Measurements from ENCODE around the gene RAB7B.

The RAB7B gene

DNA sequence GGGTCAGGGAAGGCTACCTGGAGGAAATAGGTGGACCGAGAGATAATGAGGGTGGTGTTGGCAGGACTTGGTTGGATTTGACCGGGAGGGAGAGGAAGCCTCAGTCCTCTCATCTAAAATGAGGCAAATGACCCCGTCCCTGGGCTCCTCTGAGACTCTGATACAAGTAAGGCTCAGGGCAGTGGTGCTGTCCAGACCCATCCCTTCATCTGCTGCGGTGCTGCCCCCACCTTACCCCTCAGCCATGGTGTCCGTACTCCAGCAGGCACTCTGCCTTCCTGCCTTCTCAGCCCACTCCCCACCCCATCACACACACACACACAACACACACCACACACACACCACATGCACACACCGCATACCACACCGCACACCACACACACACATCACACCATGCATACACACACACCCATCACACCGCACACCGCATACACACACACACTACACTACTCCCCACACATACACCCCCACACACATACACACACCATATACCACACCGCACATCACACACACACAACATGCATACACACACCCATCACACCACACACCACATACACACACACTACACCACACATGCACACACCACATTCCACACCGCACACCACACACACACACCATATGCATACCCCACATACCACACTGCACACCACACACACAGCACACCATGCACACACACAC, 30.6 kb downstream of the RAB7B start:
- peak; percentile 42 for DNase-seq

DNA sequence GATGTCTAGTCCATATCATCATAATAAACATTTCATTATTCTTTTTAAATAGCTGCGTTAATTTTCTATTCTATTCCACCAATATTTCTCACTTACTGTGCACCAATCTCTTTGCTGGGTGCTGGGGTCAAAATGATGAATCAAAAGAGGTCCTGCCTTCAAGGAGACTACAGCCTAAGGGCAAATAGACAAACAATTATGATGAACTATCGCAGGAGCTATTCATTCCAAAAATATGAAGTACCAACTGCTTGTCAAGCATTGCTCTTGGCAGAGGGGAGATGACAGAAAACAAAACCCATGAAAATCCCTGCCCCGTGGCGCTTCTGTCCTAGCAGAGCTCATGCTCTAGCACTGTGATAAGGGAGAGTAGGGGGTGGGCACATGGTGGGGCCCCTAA, 31.1 kb downstream of the RAB7B start:
- DNase-seq = no peak

DNA sequence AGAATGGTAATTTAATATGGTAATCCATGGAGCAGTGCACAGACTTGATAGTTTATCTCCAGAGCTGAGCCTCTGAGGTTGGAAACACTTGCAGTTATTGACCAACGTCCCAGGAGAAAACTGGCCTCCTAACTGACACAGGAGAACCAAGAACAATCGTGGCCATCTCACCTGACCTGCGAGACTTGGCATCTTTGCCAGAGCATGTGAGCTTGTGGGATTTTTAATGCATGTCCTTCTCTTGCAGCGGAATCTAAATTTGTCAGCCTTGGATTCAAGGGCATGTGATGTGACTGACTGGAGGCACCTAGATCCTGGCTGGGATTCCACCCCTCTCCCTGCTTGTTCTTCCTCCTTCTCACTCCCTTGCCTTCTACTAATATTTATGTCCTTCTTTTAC, 32.1 kb downstream of the RAB7B start:
- DNase-seq = no peak

DNA sequence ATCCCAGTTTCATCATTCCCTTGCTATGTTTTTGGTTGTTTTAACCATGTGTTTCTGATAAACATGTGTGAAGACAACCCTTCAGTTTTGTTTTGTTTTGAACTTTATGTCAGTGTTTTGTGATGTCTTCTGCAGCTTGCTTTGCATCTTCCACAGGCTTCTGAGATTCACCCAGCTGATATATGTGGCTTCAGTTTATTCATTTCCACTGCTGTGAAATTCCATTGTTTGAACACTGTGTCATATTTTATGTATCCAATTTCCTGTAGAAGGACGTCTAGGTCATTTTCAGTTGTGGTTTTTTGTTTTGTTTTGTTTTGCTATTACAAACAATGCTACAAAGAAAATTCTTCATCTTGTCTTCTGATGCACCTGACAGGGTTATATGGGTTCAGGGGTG, 32.7 kb downstream of the RAB7B start:
- no peak for DNase-seq

DNA sequence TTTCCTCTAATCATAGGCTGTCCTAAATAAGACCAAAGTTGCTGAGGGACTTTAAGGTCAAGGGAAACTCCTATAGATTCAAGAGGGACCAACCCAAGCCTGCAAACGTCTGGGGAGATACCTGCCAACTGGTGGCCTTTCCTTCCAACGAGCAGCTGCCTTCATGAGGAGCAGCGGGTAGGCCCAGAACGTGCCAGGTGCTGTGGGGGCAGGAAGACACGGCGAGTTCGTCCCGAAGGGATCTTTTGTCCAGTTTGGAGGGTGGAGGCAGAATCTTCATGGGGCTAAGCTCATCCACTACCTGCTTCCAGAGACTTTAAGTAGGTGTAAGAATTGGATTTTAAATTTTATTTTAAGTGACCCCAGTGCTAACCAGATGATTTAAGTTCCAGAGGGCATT, 34.0 kb downstream of the RAB7B start:
- no peak for DNase-seq

DNA sequence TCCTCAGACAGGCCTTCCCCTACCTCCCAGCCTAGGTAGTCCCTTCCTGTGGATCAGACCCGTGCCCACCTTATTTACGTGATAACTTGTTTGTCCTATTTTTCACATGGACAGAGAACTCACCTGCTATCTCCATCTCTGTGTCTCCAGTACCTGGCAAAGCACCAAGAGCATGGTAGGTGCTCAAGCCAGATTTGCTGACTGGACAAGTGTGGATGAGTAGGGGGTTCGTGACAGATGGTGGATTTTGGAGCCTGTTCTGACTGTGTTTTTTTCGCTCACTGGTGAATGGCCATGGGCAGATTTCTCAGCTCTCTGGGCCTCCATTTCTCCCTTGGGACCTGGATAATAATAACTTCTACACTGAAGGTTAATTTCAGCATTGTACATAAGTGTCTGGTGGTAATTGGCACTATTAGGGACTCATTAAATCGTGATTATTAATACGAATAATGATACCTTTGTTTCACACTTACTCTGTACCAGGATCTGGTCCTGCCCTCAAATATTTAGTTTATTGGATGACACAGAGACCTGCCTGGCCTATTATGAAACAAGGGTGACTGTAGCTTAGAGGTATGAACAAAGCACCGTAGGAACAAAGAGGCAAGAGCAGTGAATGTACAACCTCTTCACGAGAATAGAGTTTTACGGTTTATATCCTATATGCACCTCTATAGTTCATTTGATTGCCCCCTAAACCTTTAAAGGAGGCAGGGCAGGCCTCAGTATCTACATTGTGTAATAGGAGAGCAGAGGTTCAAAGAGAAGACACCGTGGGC, 35.5 kb downstream of the RAB7B start:
- DNase-seq = no peak

DNA sequence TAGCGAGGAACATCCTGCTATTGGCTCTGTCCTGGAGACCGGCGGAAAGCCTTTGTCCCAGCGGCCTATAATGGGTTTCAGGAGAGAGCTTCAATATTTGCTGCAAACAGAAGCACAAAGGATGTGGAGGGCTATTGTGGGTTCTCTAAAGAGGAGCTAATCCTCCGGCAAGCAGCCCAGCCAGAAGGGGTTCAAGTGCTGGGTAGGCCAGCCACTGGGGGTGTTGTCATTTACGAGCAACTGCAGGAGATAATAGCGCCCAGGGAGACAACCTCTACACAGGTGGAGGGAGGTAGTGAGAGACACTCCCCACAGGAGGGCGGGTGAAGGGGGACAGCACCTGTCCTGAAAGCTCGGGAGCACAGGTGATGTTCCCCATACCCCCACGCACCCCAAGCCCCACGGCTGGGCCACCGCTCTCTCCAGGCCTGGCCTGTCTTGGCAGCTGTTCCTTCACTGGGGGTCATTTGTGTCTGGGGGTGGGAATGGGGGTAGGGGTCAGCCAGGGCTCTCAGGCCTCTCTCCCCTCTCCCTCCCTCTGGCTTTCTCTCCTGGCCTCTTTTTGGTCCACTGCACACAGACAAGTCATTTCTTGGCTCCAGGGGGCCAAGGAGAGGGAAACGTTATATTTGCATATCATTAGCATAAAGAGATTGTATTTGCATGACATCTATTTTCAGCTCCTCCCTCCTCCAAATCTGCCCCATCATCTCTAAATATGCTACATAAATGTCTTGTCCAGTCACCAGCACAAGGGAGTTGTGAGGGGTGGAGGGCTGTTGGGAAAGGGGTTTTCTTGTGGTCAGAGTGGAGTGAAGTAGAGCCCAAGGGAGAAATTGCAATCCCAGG, 37.9 kb downstream of the RAB7B start:
- DNase-seq = no peak

DNA sequence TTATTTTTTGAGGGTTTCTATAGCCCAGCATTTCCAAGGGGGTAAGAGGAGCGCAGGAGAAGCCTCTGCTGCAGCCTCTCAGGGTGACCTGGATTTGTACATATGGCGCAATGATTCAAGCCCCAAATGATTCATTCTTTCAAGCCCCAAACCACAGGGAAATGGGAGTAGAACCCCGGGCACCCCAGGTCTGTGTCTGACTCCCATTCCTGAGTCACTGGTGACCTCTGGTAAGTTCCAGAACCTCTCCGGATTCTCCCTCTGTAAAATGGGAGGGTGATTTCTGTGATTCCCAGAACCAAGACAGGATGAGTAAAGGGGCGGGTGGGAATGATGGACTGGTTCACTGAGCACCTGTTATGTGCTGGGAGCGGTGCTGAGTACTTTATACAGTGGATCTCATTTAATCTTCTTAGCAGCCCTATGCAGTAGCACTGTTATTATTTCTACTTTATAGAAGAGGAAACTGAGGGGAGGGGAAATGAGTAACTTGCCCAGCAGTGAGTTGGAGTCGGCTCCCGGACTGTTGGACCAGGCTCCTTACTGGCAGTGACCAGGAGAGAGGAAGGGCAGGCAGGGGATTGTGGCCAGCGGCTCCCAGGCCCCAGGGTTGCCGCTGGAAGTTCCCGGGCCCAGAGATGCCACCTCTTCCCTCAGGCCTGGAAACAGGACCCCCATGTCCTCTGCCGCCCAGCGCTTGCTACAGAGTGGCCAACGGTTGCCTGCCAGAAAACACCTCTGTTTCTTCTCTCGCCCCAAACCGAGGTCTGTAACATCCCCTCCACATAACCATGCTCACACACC, 39.6 kb downstream of the RAB7B start:
- peak; percentile 88 for DNase-seq

DNA sequence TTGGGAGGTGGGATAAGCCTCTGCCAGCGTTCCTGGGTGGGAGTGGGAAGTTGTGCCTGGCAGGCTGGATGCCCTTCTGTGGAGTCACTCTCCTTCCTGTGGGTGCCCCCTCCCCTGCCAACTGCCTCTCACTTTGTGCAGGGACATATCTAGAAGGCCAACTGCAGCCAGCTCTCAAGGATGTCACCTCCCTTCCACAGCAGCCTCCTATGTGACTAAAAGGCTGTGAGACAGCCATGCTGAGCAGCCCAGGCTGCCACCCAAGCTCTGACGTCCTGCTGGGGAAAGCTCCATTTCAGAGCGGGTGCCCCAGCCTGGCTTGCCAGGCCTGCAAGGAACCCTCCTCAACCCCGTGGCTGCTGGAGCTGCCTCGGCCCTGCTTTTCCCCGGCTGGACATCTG, 40.4 kb downstream of the RAB7B start:
- DNase-seq = peak; percentile 15

DNA sequence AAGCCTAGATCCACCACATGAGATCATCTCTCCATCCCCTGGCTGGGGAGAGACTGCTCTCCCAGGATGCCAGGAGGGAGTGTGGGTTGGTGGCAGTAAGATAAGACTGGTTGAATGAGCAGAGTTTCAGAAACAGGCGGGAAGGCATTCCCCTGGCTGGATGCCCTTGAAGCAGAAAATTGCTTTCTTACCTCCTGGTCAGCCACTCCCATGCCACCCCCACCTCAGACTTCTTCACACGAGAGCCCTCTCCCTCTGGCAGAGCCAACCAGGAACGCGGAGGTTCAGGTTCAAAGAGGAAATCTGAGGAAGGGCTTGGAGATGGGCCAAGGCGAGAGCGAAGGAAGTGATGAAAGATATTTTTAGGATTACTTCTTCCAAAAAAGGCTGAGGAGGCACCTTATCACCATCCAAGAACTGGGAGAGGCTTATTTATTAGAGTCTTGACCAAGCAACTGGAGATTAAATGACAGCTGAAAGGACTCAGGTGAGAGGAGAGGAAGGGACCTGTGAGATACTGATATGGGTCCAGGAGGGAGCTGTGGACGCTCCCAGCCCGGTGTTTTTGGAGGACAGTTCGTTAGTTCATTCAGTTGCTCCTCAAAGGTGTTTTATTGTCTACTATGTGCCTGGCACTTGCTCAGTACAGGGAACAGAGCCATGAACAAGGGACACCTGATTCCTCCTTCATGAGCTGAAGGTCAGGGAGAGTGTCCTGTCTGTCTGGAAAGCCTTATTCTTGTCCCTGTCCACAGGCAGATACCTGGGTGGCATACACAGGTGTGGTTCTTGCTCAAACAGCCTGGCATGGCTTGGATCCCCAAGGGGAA, 41.0 kb downstream of the RAB7B start:
- peak; percentile 75 for DNase-seq

DNA sequence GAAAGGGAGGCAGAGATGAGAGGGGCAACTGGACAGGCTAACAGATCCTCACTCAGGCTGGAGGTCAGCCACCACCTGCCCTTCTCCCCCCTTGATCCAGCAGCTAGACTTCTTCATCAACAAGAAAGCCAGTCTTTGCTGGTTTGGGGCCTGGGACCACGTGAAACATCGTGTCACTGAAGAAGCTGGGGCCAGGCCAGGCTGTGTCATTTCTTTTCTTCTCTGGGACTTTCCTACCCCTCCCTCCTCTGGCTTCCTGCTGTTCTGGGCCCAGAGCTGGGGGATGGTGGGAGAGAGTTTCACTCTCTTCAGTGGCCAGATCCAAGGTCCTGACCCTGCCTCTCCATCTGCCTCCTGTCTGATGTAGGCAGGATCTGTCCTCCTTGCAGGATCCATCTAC, 41.8 kb downstream of the RAB7B start:
- peak; percentile 50 for DNase-seq

DNA sequence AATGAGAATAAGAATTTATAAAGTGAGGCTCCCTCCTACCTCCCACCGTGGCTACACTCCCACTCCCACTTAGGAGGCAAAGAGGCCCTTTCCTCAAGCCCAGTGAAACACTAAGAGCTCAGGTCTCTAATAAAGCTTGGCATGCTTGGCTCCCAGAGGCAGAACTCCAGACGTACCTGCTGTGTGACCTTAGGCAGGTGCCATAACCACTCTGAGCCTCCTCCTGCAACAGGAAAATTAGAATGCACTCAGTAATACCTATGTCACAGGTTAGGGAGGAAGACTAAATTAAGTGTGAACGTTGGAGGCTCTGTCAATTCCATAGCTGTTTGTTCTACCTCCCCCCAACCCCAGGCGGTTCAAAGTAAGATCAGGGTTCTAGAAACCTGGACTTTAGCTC, 43.4 kb downstream of the RAB7B start:
- no peak for DNase-seq

DNA sequence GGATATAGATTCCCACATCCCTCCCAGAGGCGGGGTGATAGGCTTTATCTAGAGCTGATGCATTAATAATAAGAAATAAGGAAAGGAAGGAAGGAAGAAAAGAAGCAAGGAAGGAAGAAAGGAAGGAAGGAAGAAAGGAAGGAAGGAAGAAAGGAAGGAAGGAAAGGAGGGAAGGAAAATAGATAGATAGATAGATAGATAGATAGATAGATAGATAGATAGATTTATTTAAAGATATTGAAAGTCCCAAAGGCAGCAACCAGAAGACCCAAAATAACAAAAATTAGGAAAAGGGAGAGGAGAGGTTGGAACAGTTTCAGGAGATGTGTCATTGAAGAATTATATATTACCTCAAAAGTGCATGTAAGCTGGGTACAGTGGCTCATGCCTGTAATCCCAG, 47.7 kb downstream of the RAB7B start:
- no peak for DNase-seq

DNA sequence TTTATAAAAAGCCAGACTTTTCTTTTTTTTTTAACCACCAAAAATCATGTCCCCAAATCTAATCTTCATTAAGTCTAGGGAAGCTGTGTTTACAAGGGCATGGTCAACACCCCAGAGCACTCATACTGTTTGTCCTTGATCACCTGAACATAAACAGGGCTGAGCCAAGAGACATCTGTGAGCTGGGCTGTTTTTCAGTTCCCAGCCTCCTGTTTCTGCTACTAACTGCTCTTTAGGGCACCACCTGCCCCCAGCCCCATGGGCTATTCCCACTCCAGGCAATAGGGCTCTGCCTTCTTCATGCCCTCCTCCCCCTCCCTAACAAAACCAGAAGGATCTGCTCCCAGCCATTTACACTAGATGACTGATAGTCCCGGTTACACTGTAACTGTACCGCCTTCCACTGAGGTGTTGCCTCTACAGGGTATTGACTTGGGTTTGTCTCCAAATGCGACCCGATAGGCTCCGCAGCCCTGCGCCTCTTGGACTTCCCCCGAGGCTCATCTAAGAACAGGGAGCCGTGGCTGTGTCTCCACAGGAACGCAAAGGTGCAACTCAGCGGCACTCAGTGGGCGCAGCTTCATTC, 48.3 kb downstream of the RAB7B start:
- DNase-seq = no peak

DNA sequence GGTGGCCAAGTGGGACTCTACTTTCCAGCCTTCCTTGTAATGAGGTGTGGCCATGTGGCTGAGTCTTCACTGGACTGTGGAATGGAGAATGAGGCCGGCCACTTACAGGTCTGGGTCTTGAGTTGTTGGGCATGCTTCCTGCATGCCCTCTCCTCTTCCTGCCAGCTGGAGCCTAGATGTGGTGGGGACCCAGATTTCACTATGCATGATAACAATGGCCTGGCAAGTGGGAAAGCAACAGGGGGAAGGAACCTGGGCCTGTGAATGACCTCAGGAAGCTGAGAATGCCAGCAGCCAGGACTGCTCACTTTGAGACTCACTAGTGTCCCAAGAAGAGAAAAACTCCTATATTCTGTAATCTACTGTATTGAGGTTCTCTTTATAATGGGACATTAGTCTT, 51.4 kb downstream of the RAB7B start:
- no peak for DNase-seq

DNA sequence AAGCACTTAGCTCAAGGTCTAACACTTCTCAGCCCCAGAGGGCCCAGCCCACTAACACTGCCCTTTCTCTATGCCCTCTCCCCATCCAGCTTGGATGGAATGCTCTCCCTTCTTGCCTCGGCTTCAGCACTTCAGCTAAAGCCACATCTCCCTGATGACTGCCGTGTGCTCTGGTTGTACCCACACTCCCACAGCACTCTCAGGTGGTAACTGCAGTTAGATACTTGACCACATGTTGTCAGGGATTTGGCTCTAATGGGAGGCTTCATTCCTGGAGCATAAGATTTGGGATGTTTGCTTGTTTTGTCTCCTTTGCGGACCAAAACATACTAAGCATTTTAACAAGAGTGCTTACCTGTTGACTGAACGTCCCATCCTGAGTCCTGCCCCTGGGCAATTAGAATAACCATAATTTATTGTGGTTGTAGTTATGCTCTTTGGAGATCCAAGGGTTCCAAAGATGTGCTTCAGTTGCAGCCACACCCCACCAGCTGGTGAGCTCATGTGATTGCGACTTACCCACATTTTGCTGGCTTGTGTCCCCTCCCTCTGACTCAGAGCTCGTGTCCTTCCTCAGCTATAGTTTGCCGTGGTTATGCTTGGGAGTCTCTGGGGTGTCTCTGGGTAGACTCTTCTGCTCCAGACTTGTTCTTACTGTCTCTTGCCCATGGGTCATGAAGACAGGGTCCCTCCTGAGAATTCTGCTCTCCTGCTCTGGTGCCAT, 52.2 kb downstream of the RAB7B start:
- peak; percentile 70 for DNase-seq

DNA sequence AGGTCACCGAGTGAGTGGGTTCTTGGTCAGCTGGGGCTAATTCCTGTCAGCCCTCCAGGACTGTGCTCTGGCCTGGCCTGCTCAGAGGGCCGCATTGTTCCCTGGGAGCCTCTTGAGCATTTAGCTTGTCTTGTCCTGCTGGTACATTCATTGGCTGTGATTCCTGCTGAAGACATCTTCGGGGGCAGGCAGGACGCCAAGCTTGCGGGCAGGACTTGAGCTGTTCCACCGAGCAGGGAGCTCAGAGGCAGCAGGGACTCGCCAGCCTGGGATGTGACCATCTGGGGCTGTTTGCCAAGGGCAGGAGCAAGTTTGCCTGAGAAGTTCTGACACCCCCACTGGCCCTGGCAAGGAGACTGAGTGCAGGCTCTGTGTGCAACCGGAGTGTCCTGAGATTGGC, 52.9 kb downstream of the RAB7B start:
- peak; percentile 59 for DNase-seq

DNA sequence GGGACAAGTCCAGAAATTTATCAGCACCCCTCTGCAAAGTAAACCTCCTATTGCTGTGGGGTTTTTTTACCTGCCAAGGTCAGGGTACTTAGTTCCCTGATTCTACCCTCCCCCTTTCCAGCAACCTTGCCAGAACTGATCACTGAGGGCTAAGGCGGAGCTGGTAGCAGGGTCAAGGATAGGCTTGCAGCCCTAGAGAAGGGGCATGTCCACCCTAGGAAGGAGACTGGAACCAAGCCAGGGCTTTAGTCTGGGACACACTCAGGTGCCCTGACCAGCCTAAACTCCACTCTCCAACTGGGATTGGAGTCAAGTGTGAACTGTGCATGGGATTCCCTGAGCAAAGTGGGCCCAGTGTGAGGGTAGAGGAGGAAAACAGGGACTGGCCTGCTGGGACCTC, 53.4 kb downstream of the RAB7B start:
- no peak for DNase-seq

DNA sequence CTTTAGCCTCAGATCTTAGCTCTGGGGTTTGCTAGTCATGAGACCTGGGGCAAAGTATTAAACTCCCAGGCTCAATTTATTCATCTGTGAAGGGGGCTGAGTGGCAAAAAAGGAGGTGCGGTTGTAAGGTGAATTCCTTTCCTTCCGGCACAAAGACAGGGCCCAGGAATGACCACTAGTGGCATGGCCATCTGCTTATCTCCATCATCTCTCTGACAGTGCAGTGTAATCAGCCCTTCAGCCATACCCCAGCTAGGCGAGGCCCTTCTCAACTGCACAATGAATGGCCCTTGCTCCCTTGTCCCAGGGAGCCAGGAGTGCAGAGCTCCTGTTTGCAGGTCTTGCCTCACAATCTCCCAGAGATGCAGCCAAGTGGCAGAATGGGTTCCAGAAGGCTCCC, 54.3 kb downstream of the RAB7B start:
- DNase-seq = no peak

DNA sequence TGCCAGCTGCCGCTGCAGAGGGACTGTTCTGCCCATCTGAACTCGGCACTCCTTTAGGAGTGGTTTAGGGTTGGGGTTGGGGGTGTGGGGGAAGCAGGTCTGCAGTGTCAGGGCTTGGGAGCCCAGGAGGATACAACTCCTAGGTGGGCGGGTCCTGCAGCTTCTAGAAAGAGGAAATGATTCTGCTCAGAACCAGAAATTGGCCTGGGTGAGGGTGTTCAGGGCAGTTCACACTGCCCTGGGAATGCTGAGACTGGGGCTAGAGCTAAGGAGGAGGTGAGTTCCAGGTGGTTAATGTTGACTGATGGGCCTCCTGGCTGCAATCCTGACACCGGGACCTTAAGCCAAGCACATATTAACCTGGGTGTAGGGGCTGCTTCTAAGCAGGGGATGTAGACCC, 55.2 kb downstream of the RAB7B start:
- no peak for DNase-seq

DNA sequence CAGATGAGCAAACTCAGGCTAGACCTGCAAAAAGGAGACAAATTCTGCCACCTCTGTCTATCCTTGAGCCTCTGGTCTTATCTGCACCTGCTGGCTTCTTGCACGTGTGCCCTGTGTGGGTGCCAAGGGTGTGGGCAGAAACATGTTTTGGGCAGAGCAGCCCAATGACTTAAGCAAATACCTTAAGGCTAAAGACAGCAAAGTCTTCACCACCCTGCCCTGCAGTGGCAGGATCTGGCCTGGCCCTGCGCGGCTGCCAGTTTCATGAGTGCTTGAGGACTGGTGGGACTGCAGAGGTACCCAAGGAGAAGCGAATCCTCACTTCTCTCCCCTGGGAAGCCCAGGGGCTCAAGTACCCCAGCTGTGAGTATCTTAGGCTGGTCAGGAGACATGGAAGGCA, 56.2 kb downstream of the RAB7B start:
- DNase-seq = no peak

All from fibroblast of skin of right biceps (primary cell).